Calu3 (cell line): Measurements from ENCODE around the gene CD81. TPM values are rescaled to one million over a fixed set of nuclear protein-coding genes. Genes with fewer than 3 reads are reported as not detected.

Experiments used
- BruUV-seq: library from RNA; stranded (reverse); fragments of 400-500 nt; replicated peaks from 2 replicates; lab custom pipeline; 2021; lab: Mats Ljungman, UMichigan
- CTCF ChIA-PET: fragments of 300-600 bp; sonication (Branson Sonifier 250); formaldehyde crosslinking; loops from one replicate; lab custom pipeline; 2022; ENCODE audit warnings: antibody characterized with exemption; lab: Charles Lee
- DNase-seq: peaks from one replicate; pipeline ENCODE4 v3.0.0; 2022
- H3K27ac Mint-ChIP-seq: one replicate; pipeline ENCODE4 v1.8.0; 2022; ENCODE audit warnings: mixed read lengths; ENCODE audit not compliant: unreplicated experiment
- H3K27me3 Mint-ChIP-seq: one replicate; pipeline ENCODE4 v1.8.0; 2022; ENCODE audit warnings: mixed read lengths; ENCODE audit not compliant: unreplicated experiment
- H3K36me3 Mint-ChIP-seq: one replicate; pipeline ENCODE4 v1.8.0; 2022; ENCODE audit warnings: mild to moderate bottlenecking, moderate library complexity, mixed read lengths; ENCODE audit not compliant: insufficient read depth, unreplicated experiment
- H3K4me1 Mint-ChIP-seq: one replicate; pipeline ENCODE4 v1.8.0; 2022; ENCODE audit warnings: mild to moderate bottlenecking, low read depth, mixed read lengths; ENCODE audit not compliant: unreplicated experiment
- H3K4me3 Mint-ChIP-seq: one replicate; pipeline ENCODE4 v1.8.0; 2022; ENCODE audit warnings: mild to moderate bottlenecking, low read depth, moderate library complexity, mixed read lengths; ENCODE audit not compliant: unreplicated experiment
- H3K9me3 Mint-ChIP-seq: one replicate; pipeline ENCODE4 v1.8.0; 2022; ENCODE audit warnings: low read depth, mixed read lengths; ENCODE audit not compliant: unreplicated experiment
- CTCF ChIP-seq: fragments of 200-600 bp; IDR thresholded peaks from one replicate; pipeline ENCODE4 v1.8.0; 2022; ENCODE audit warnings: antibody characterized with exemption; ENCODE audit not compliant: unreplicated experiment
- intact Hi-C: fragments of 100-400 bp; cut with micrococcal nuclease; formaldehyde crosslinking; loops from one replicate; pipeline ENCODE4 v1.10.0; 2022; ENCODE audit not compliant: unreplicated experiment
- total RNA-seq: library from RNA; stranded (reverse); gene quantifications from 2 replicates; pipeline ENCODE4 v1.2.3, GENCODE V29; 2022

CD81 gene
- total RNA-seq, 1 experiment from 2014 or later, result 283 TPM

DNA sequence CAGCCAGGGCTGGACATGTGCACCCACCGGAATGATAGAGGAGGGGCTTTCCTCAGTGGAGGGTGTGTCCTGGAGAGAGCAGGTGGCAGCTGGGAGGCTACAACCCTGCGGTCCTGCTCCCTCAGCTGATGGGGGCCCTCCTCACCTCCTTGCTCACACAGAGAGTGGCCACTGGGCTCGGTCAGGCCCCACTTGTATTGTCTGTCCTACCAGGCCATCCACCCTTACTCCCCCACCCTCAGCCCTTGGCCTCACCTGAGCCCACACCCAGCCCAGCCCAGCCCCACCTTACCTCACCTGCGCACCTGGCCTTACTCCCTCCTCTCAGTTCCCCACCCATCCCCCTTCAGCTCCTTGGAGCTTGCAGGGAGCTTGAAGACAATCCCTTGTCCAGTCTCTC, 64.1 kb downstream of the CD81 start:
- CTCF ChIA-PET, result interaction anchor here (0.5 to 0.7 kb wide), 2 partner anchors 459 to 970 kb away, joined by 3 to 4 read pairs; no protein-coding TSS in a partner anchor
- no peak for TF ChIP-seq CTCF
- Mint-ChIP-seq H3K27me3 (peaks cover 65% of the 10 kb centered on the region), H3K4me3 (no peak overlapping the region), H3K9me3 (no peaks in the 10 kb centered on the region), H3K4me1 (peaks cover 16% of the 10 kb centered on the region), H3K36me3 (peaks cover 10% of the 10 kb centered on the region), H3K27ac (no peak overlapping the region)
- no peak for DNase-seq
- no TSS peak for BruUV-seq
- intact Hi-C loops, result loop anchor here (5.0 kb wide), 1 partner anchor 551 kb away; the partner anchor contains the start of gene NAP1L4

DNA sequence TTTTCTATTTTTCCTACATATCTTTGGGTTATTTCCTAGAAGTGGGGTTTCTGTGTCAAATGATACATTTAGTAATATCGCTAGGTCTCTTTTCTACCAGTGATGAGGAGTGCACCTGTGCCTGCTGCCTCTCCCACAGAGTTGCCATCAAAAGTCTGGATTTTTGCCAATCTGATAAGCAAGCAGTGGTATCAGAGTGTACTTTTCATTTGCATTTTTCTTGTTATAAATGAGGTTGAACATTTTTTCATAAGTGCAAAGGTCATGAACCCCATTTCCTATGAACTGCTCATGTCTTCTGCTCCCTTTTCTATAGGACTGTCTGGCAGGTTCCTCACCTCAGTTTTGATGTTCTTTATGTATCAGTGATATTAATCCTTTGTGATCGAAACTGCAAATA, 65.5 kb downstream of the CD81 start:
- no peak for DNase-seq
- Mint-ChIP-seq H3K36me3 (peaks cover 11% of the 10 kb centered on the region), H3K27me3 (peaks cover 64% of the 10 kb centered on the region), H3K4me3 (no peak overlapping the region), H3K4me1 (peaks cover 16% of the 10 kb centered on the region), H3K27ac (no peak overlapping the region), H3K9me3 (no peaks in the 10 kb centered on the region)
- TF ChIP-seq CTCF, result no peak
- intact Hi-C loops, result loop anchor here (5.0 kb wide), 1 partner anchor 550 kb away; the partner anchor contains the start of gene NAP1L4
- CTCF ChIA-PET, result no interaction called here
- no TSS peak for BruUV-seq

- peaks cover 56% of the 10 kb centered on the region for H3K27me3 Mint-ChIP-seq
- H3K4me1 Mint-ChIP-seq, result peaks cover 16% of the 10 kb centered on the region
- peaks cover 11% of the 10 kb centered on the region for H3K36me3 Mint-ChIP-seq
- CTCF ChIA-PET, result no interaction called here
- no peaks in the 10 kb centered on the region for H3K9me3 Mint-ChIP-seq
- intact Hi-C loops, result loop anchor here (5.0 kb wide), 1 partner anchor 549 kb away; the partner anchor contains the start of gene NAP1L4
- no peak for TF ChIP-seq CTCF
- no peak overlapping the region for H3K4me3 Mint-ChIP-seq
- no peak overlapping the region for H3K27ac Mint-ChIP-seq
- no peak for DNase-seq
- BruUV-seq, result no TSS peak
These were observed 66.3 kb downstream of the CD81 start for GRCh38 chr11:2443406-2443805.

GRCh38 chr11:2443881-2444820, 67.0 kb downstream of the CD81 start, which contains the start of gene TRPM5:
Gene TRPM5, minus strand, starts transcription at chr11:2444514. Its CDS starts 21,478 bp downstream, at chr11:2423036.
- peaks cover 49% of the 10 kb centered on the region for H3K27me3 Mint-ChIP-seq
- intact Hi-C loops, result loop anchor here (5.0 kb wide), 1 partner anchor 548 kb away; the partner anchor contains the start of gene NAP1L4
- DNase-seq, result no peak
- H3K4me3 Mint-ChIP-seq, result peak within 1 kb of the TSS; percentile 76
- no TSS peak for BruUV-seq
- TF ChIP-seq CTCF, result no peak
- no peak within 1 kb of the TSS for H3K27ac Mint-ChIP-seq
- H3K4me1 Mint-ChIP-seq, result peaks cover 16% of the 10 kb centered on the region
- CTCF ChIA-PET, result interaction anchor here (0.5 to 1.2 kb wide), 2 partner anchors 8 to 413 kb away, joined by 4 read pairs; no protein-coding TSS in a partner anchor
- H3K9me3 Mint-ChIP-seq, result no peaks in the 10 kb centered on the region
- peaks cover 11% of the 10 kb centered on the region for H3K36me3 Mint-ChIP-seq
